HL-60 (cell line): ENCODE measurements around the gene UNC13D.

Experiments
- DNase-seq, 2 experiments: peaks; one replicate each; pipeline ENCODE4 v3.0.0-alpha.2; 2010 to 2020; ENCODE audit warnings: low read depth in 1 of 2, low spot score in 1 of 2
- H3K27ac ChIP-seq: fragments of 250-450 bp; sonication (Bioruptor Pico); replicated peaks from 2 replicates; pipeline ENCODE4 v1.5.1; 2020; ENCODE audit warnings: mild to moderate bottlenecking, moderate library complexity
- H3K27me3 ChIP-seq: fragments of 250-450 bp; sonication (Bioruptor Pico); 2 replicates; pipeline ENCODE4 v1.5.1; 2021; ENCODE audit warnings: mild to moderate bottlenecking, moderate library complexity; ENCODE audit not compliant: insufficient read depth, poor library complexity, severe bottlenecking
- H3K4me3 ChIP-seq: replicated peaks from 2 replicates; pipeline ENCODE4 v1.5.1; 2011; ENCODE audit warnings: mild to moderate bottlenecking, control low read depth, low read length; ENCODE audit not compliant: insufficient read depth
- GABPA ChIP-seq: IDR thresholded peaks from 2 replicates; pipeline ENCODE4 v1.6.1; 2012; ENCODE audit warnings: low read depth
- POLR2AphosphoS5 ChIP-seq: IDR thresholded peaks from 2 replicates; pipeline ENCODE4 v1.6.1; 2012; ENCODE audit warnings: low read depth
- REST ChIP-seq: IDR thresholded peaks from 2 replicates; pipeline ENCODE4 v1.6.1; 2012; ENCODE audit warnings: low read depth; ENCODE audit not compliant: insufficient replicate concordance
- SPI1 ChIP-seq: IDR thresholded peaks from 2 replicates; pipeline ENCODE4 v1.6.1; 2012; ENCODE audit warnings: low read depth, mild to moderate bottlenecking, borderline replicate concordance
- TF ChIP-seq, protein P1 (sequence below): IDR thresholded peaks from one replicate; pipeline ENCODE4 v1.5.1; 2011; ENCODE audit warnings: low read length, control low read depth, inconsistent platforms; ENCODE audit not compliant: insufficient read depth

UNC13D gene

DNA sequence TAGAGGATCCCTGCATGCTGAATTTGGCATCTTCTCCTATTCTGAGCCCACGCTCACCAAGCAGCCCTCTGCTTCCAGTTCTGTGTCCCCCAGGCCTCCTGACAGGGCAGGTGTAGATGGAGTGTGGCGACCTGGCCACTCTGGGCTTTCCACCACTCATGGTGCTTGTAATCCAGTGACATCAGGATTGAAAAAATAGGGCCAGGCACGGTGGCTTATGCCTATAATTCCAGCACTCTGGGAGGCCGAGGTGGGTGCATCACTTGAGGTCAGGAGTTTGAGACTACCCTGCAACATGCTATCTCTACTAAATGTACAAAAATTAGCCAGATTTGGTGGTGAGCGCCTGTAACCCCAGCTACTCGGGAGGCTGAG lies 30.2 kb downstream of the UNC13D start:
- TF ChIP-seq, protein P1, sequence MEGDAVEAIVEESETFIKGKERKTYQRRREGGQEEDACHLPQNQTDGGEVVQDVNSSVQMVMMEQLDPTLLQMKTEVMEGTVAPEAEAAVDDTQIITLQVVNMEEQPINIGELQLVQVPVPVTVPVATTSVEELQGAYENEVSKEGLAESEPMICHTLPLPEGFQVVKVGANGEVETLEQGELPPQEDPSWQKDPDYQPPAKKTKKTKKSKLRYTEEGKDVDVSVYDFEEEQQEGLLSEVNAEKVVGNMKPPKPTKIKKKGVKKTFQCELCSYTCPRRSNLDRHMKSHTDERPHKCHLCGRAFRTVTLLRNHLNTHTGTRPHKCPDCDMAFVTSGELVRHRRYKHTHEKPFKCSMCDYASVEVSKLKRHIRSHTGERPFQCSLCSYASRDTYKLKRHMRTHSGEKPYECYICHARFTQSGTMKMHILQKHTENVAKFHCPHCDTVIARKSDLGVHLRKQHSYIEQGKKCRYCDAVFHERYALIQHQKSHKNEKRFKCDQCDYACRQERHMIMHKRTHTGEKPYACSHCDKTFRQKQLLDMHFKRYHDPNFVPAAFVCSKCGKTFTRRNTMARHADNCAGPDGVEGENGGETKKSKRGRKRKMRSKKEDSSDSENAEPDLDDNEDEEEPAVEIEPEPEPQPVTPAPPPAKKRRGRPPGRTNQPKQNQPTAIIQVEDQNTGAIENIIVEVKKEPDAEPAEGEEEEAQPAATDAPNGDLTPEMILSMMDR: no peak
- TF ChIP-seq SPI1 (no peak), GABPA (no peak), POLR2AphosphoS5 (no peak), REST (no peak)
- no peak for DNase-seq
- Histone ChIP-seq H3K27ac (no peak overlapping the region), H3K27me3 (no peaks in the 10 kb centered on the region), H3K4me3 (no peak overlapping the region)

DNA sequence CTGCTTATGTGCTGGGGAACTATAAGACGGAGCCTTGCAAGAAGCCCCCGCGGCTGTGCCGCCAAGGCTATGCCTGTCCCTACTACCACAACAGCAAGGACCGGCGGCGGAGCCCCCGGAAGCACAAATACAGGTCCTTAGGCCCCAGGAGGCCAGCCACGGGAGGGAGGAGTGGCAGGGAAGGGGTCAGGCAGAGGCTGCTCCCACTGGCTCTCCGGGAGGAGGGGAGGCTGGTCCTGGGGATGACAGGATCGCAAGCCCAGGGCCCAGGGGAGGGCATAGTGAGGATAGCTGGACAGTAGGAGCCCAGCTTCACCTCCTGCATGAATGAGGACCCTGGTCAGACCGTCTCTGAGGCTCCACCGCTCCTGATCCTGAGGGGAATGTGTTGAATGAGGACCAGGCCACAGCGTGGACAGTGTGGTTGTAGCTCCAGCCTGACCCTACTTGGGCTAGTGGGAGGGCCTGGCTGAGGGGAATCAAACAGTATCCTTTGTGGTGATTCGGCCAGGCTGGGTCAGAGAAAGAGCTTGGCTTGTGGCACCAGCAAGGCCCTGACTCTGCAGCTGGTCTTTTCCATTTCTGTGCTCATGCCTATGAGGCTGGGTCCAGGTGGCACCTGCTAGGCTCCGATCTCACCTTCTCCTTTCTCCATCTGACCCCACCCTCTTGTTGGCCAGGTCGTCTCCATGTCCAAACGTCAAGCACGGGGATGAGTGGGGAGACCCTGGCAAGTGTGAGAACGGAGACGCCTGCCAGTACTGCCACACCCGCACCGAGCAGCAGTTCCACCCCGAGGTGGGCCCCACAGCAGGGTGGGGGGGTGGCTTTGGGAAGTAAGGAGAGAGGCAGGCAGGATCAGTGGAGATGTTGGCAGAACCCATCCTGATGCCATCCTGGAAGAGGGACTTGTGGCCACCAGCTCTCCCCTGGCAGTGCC lies 30.9 kb downstream of the UNC13D start:
- Histone ChIP-seq H3K4me3 (no peak overlapping the region), H3K27ac (no peak overlapping the region), H3K27me3 (no peaks in the 10 kb centered on the region)
- no peak for DNase-seq
- TF ChIP-seq REST (no peak), POLR2AphosphoS5 (no peak), SPI1 (no peak), GABPA (no peak)
- TF ChIP-seq, protein P1: no peak

DNA sequence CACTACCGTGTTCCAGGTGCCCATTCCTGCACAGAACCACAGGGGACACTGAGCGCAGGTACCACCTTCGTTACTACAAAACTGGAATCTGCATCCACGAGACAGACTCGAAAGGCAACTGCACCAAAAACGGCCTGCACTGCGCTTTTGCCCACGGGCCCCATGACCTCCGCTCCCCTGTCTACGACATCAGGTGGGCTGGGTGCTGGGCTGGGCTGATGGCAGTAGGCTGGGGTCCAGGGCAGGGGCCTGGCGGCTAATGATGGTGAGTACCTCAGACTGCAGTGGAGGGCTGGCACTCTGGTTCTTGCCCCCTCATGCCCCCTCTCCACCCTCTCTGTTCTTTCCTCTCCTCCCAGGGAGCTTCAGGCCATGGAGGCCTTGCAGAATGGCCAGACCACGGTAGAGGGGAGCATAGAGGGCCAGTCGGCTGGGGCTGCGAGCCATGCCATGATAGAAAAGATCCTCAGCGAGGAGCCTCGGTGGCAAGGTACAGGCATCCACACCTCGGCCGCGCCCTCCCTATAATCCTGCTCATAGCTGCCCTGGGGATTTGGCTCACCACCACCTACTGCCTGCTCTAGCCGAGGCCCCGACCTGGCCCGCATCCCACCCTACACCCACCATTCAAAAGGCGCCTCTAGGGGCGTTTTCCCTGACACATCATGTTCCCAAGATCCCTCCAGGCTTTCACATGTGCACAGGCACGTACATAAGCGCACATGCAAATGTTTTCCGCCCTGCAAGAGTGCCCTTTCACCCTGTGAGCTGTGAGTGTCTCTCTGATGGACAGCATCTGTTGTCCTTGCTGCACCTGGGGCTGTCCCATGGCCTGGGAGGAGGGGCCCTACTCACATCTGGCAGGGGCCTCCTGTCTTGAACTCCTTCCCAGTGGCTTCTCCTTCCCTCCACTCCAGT lies 31.8 kb downstream of the UNC13D start:
- TF ChIP-seq POLR2AphosphoS5 (no peak), SPI1 (no peak), REST (no peak), GABPA (no peak)
- TF ChIP-seq, protein P1: no peak
- Histone ChIP-seq H3K27me3 (no peaks in the 10 kb centered on the region), H3K4me3 (no peak overlapping the region), H3K27ac (no peak overlapping the region)
- DNase-seq: no peak
